Sigmoid colon (tissue), 7 donors: ENCODE measurements around the gene SORCS2. TPM values are rescaled to one million over a fixed set of nuclear protein-coding genes. Genes with fewer than 3 reads are reported as not detected.
A peak's percentile ranks its signal among the peaks of the same experiment; 100 is the strongest.

ENCODE experiments used
- DNase-seq: peaks from one replicate; pipeline ENCODE4 v3.0.0-alpha.2; 2019
- H3K27ac ChIP-seq, 4 donors: fragments of 200-600 bp; sonication (generic); one replicate each; pipeline ENCODE4 v1.5.1; 2016 to 2019; ENCODE audit warnings: mild to moderate bottlenecking in 1 of 4
- H3K27me3 ChIP-seq, 3 donors: fragments of 200-600 bp; sonication (generic); one replicate each; pipeline ENCODE4 v1.5.1; 2019; ENCODE audit warnings: mild to moderate bottlenecking in 1 of 3
- H3K36me3 ChIP-seq, 4 donors: fragments of 200-600 bp; sonication (generic); one replicate each; pipeline ENCODE4 v1.5.1; 2016 to 2019
- H3K4me1 ChIP-seq, 4 donors: fragments of 200-600 bp; sonication (generic); one replicate each; pipeline ENCODE4 v1.5.1; 2017 to 2019
- H3K4me3 ChIP-seq, 4 donors: fragments of 200-600 bp; sonication (generic); one replicate each; pipeline ENCODE4 v1.5.1; 2017 to 2019; ENCODE audit warnings: mild to moderate bottlenecking in 2 of 4, moderate library complexity in 1 of 4
- H3K9me3 ChIP-seq, 4 donors: fragments of 200-600 bp in 3 of 4; sonication (generic) in 3 of 4; one replicate each; pipeline versions ENCODE4 v1.5.1 to v1.6.1; 2013 to 2019
- CTCF ChIP-seq, 4 experiments: fragments of 450-650 bp in 3 of 4; fragments of 200-600 bp in 1 of 4; IDR thresholded peaks; one replicate each; pipeline ENCODE4 v1.5.1; 2016 to 2019; ENCODE audit warnings: antibody characterized with exemption in 4 of 4, mild to moderate bottlenecking in 3 of 4, moderate library complexity in 2 of 4
- EP300 ChIP-seq, 4 donors: sonication (generic); formaldehyde crosslinking; IDR thresholded peaks; one replicate each; pipeline ENCODE4 v1.6.1; 2017; ENCODE audit warnings: antibody characterized with exemption in 4 of 4
- POLR2A ChIP-seq, 2 donors: fragments of 450-650 bp; IDR thresholded peaks; one replicate each; pipeline ENCODE4 v1.6.1; 2016; ENCODE audit warnings: antibody characterized with exemption in 2 of 2, mild to moderate bottlenecking in 2 of 2, moderate library complexity in 2 of 2
- POLR2AphosphoS5 ChIP-seq, 4 donors: sonication (generic); formaldehyde crosslinking; IDR thresholded peaks; one replicate each; pipeline ENCODE4 v1.6.1; 2017; ENCODE audit warnings: antibody characterized with exemption in 4 of 4
- WGBS, 2 donors: extraction: QIAGEN DNeasy Blood & Tissue Kit; methylation state at CpG; one replicate each; pipeline ENCODE4 v1.1.7; 2013; 5-methylcytosine and 5-hydroxymethylcytosine counted together
- intact Hi-C: fragments of 100-400 bp; cut with DNase I; formaldehyde crosslinking; loops from one replicate; pipeline ENCODE4 v1.15.1; 2023
- polyA plus RNA-seq, 3 donors: library from polyadenylated mRNA; stranded (reverse); fragments of 200-250 nt; gene quantifications; one replicate each; pipeline ENCODE4 v1.2.3, GENCODE V29; 2013
- total RNA-seq, 4 donors: library from RNA; depleted of rRNA; stranded (reverse); fragments of >200 nt; gene quantifications; one replicate each; pipeline ENCODE4 v1.1.0, GENCODE V29; 2016
- donor health status: healthy with polysubstance abuse.
- donor health status: Bipolar disorder and iron deficiency.
- donor health status: healthy.

Gene SORCS2
- total and polyA plus RNA-seq, 7 donors = 1.8 to 6.4 (median 3.9) TPM; not detected in 2

GRCh38 chr4:7255488-7255881 is 63.1 kb downstream of the SORCS2 start:
- Histone ChIP-seq H3K9me3 (no peaks in the 10 kb centered on the region), H3K27me3 (no peaks in the 10 kb centered on the region), H3K4me1 (peaks cover 0 to 36% (median 25%) of the 10 kb centered on the region in 4 donors), H3K4me3 (no peak overlapping the region), H3K27ac (no peak overlapping the region), H3K36me3 (no peaks in the 10 kb centered on the region)
- no peak for DNase-seq
- intact Hi-C loops = no loop called here
- TF ChIP-seq CTCF (IDR thresholded peaks at IDR 0.05) (no peak), POLR2AphosphoS5 (IDR thresholded peaks at IDR 0.05) (no peak), EP300 (IDR thresholded peaks at IDR 0.05) (no peak), POLR2A (IDR thresholded peaks at IDR 0.05) (no peak)
- WGBS, 2 donors = 88 to 91% methylated on average over 14 of the region's 14 CpGs

GRCh38 chr4:7255996-7256395 is 63.7 kb downstream of the SORCS2 start:
- H3K27ac ChIP-seq = no peak overlapping the region
- TF ChIP-seq CTCF (IDR thresholded peaks at IDR 0.05) (no peak), POLR2A (IDR thresholded peaks at IDR 0.05) (no peak)
- 59 to 78% methylated on average over 6 of the region's 6 CpGs for WGBS, 2 donors
- intact Hi-C loops = no loop called here
- no peaks in the 10 kb centered on the region for H3K27me3 ChIP-seq
- no peaks in the 10 kb centered on the region for H3K36me3 ChIP-seq
- DNase-seq = no peak
- no peak overlapping the region for H3K4me3 ChIP-seq
- H3K4me1 ChIP-seq = peaks cover 0 to 33% (median 23%) of the 10 kb centered on the region in 4 donors
- H3K9me3 ChIP-seq = no peaks in the 10 kb centered on the region

- Histone ChIP-seq H3K27me3 (no peaks in the 10 kb centered on the region), H3K4me3 (no peak overlapping the region), H3K36me3 (no peaks in the 10 kb centered on the region), H3K27ac (peak overlapping the region in 1 of 4 donors; percentile 49), H3K9me3 (no peaks in the 10 kb centered on the region), H3K4me1 (peaks cover 0 to 28% (median 17%) of the 10 kb centered on the region in 4 donors)
- intact Hi-C loops = no loop called here
- no peak for TF ChIP-seq EP300 (IDR thresholded peaks at IDR 0.05)
- TF ChIP-seq POLR2AphosphoS5 (IDR thresholded peaks at IDR 0.05) = peak in 1 of 4 donors; percentile 34
- DNase-seq = peak; percentile 91
- 75 to 78% methylated on average over 17 of the region's 17 CpGs for WGBS, 2 donors
These were observed 64.9 kb downstream of the SORCS2 start for GRCh38 chr4:7256984-7257810.

- no peak for TF ChIP-seq CTCF (IDR thresholded peaks at IDR 0.05)
- no peak for TF ChIP-seq EP300 (IDR thresholded peaks at IDR 0.05)
- no peak for TF ChIP-seq POLR2A (IDR thresholded peaks at IDR 0.05)
- no peak for TF ChIP-seq POLR2AphosphoS5 (IDR thresholded peaks at IDR 0.05)
- Histone ChIP-seq H3K27ac (no peak overlapping the region), H3K4me3 (no peak overlapping the region), H3K9me3 (no peaks in the 10 kb centered on the region), H3K4me1 (peaks cover 0 to 26% (median 17%) of the 10 kb centered on the region in 4 donors), H3K27me3 (no peaks in the 10 kb centered on the region), H3K36me3 (no peaks in the 10 kb centered on the region)
- intact Hi-C loops = no loop called here
- DNase-seq = no peak
- 84 to 87% methylated on average over 7 of the region's 7 CpGs for WGBS, 2 donors
These were observed 66.7 kb downstream of the SORCS2 start for GRCh38 chr4:7259039-7259438.

- DNase-seq = no peak
- no peaks in the 10 kb centered on the region for H3K36me3 ChIP-seq
- H3K9me3 ChIP-seq = no peaks in the 10 kb centered on the region
- no peak for TF ChIP-seq POLR2A (IDR thresholded peaks at IDR 0.05)
- TF ChIP-seq EP300 (IDR thresholded peaks at IDR 0.05) = no peak
- no peak for TF ChIP-seq POLR2AphosphoS5 (IDR thresholded peaks at IDR 0.05)
- TF ChIP-seq CTCF (IDR thresholded peaks at IDR 0.05) = no peak
- 84 to 91% methylated on average over 7 of the region's 7 CpGs for WGBS, 2 donors
- H3K4me3 ChIP-seq = no peak overlapping the region
- no peaks in the 10 kb centered on the region for H3K27me3 ChIP-seq
- no peak overlapping the region for H3K27ac ChIP-seq
- intact Hi-C loops = no loop called here
- peaks cover 0 to 26% (median 17%) of the 10 kb centered on the region in 4 donors for H3K4me1 ChIP-seq
These were observed 68.2 kb downstream of the SORCS2 start for GRCh38 chr4:7260569-7260968.
